GM18861 (cell line): ENCODE measurements around the gene TMCC3.
"Not testable (repeated sequence)": the region's sequence is repeated elsewhere in the genome, so short reads cannot be mapped to it uniquely, and the experiment has no call there.

Experiments used
- ATAC-seq: cut with Tn5 transposase; IDR thresholded peaks from one replicate; pipeline ENCODE4 v1.9.1; 2021; ENCODE audit not compliant: unreplicated experiment

The TMCC3 gene

DNA sequence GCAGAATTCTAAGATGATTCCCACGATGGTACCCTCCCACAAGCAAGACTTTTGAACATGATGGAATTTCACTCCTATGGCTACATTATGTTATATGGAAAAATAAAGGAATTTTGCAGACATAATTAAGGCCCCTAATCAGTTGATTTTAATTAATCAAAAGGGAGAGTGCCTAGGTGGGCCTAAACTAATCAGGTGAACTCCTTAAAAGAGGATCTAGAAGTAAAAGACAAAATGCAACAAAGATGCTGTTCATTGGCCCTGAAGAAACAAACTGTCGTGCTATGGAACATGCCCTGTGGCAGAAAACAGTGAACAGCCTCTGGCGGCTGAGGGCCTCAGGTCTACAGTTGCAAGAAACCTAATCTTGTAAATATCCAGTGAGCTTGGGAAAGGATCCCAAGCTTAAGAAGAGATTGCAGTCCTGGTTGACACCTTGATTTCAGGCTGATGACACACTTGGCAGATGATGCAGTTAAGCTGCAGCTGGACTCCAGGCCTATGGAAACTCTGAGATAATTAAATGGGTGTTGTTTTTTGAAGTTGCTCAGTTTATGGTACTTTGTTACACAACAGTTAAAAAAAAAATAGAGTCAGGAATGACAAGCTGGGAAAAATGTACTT, 13.8 kb downstream of the TMCC3 start:
- no peak for ATAC-seq

GRCh38 chr12:94634717-94635116, 15.6 kb downstream of the TMCC3 start:
- no peak for ATAC-seq

GRCh38 chr12:94633401-94633800, 17.0 kb downstream of the TMCC3 start:
- ATAC-seq, result no peak

DNA sequence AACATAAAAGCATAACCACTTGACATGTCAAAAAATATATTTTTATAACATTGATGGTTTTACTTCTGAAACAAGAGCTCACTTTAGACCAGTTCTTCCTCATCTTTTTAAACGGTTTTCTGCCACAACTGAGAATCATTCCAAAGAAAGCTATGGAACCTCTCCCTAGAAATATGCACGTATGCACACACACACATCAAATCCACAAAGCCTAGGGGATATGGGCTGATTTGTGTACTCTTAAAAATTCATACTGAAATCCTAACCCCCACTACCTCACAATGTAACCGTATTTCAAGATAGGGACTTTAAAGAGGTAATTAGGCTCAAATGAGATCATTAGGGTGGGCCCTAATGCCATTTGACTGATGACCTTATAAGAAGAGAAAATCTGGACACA, 19.3 kb downstream of the TMCC3 start:
- no peak for ATAC-seq

DNA sequence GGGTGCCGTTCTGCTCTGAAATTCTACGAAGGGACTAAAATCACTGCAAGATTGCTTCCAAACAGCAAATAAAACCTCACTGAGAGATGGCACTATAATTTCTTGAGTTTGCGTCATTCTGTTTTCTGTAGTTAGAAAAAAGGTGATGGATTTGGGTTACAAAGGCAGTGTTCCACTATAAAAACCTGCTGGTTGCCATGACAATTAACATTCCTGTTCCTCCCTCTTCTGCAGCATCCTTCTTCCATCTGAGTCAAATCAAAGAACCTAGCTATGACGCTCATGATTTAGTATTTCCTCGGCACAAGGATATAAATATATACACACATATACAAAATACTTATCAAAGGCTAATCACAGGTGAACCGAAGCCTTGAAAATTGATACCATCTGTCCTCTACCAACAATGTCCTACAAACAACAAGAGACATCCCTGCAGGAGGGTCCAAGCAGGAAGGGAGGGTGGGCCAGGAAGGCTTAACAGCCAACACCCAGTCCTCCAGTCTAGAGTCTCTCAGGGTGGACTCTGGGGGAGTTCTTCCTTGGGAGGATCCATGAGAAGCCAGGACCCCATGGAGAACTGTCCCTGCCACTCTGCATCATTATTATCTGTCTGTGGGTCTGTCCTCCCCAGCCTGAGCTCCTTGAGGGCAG, 21.4 kb downstream of the TMCC3 start:
- ATAC-seq, result no peak

- ATAC-seq, result no peak
These were observed 22.0 kb downstream of the TMCC3 start for GRCh38 chr12:94628369-94628768.

GRCh38 chr12:94625531-94625930, 24.8 kb downstream of the TMCC3 start:
- ATAC-seq, result no peak

DNA sequence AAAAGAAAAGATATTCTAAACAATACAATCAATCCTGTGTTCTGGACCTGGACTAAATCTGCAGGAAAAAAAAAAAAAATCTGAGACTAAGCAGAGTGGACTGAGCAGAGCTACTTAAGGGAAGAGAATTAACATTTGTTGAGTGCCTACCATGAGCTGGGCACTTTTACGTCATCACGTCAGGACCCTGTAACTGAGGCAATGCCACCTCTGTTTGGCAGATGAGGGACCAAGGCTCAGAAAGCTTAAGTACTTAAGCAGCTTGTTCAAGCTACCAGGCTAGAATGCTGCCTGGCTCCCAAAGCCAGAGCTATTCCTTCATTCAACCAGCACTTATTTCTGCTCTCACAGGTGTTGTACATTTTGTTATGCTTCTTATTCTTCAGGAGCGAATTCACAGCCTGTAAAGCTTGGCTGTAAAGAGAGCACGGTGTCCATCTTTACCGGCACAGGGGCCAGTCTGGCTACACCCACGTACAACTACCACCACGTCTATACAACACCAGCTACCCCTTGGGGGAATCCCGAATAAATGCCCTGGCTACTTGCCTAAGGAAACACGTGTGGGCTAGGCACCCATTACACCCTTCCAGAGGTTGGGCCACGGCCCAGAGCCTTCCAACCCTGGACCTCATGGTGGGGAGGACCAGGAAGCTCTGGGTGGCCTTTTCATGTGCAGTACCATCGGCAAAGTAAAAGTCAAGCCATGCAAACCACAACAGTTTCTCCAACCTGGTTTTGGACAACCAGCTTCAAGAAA, 27.0 kb downstream of the TMCC3 start:
- ATAC-seq, result no peak

GRCh38 chr12:94622475-94622874, 27.9 kb downstream of the TMCC3 start:
- no peak for ATAC-seq

GRCh38 chr12:94621662-94622359, 28.5 kb downstream of the TMCC3 start:
- ATAC-seq, result peak; percentile 97

DNA sequence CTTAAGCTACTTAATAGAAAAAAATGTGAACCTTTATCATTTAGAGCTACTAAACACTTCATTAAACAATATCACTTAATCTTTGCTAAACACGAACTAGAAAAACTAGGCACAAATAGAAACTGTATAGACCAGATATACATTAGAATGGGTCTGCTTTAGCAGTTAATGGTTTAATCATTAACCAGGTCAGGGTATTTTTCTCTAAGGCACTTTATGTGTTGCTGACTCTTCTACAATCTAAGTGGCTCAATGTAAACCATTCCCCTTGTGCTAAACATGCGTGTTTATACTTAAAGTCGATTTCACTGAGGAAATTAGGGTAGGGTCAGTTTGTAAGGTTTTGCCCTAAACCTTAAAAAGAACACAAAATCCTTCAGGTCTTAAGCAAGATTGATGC, 29.7 kb downstream of the TMCC3 start:
- no peak for ATAC-seq

DNA sequence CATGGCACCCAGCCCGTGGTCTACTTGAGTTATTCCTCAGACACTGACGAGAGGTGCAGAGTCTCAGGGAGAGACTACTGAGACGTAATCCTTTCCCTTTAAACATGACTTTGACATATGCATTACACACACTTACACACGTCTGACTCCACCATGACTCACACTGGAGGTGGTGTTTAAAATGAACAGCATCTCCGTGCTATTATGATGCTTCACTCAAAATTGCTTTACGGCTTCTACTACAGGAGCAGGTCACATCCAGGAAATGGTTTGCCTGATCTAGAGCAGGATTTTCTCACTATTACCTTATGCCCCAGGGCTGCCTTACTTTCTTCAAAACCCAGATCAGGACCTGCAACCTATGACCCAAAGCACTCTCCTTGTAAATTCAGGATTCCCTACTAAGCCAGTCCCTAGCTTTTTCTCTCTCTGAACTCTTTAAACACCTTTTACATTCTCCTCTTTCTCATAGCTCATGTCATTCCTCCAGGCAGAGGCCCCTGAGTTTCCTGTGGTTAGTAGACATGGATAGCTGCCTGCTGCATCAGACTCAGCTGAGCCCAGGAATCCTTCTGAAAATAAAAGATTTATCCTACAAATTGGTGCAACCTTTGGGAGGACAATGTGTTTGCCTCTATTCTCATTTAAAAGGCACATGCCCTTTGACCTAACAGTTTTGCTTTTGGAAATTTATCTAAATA, 31.2 kb downstream of the TMCC3 start:
- no peak for ATAC-seq

DNA sequence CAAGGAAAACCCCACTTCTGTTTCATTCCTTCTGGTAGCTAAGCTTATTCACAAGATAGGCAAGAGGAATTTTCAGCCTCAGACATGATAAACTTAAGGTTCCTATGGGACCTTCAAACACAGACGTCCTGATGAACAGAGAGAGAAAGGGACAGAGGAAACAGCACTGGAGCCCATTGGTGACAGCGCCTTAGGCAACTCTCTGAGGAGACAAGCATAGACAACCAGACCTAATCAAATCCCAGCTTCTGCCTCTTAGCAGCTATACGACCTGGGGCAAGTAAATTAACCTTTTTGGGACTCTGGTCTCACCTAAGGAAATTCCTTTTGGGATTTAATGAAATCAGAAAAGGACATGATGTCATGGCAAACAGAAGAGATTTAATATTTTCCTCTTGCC, 33.3 kb downstream of the TMCC3 start:
- ATAC-seq, result no peak

DNA sequence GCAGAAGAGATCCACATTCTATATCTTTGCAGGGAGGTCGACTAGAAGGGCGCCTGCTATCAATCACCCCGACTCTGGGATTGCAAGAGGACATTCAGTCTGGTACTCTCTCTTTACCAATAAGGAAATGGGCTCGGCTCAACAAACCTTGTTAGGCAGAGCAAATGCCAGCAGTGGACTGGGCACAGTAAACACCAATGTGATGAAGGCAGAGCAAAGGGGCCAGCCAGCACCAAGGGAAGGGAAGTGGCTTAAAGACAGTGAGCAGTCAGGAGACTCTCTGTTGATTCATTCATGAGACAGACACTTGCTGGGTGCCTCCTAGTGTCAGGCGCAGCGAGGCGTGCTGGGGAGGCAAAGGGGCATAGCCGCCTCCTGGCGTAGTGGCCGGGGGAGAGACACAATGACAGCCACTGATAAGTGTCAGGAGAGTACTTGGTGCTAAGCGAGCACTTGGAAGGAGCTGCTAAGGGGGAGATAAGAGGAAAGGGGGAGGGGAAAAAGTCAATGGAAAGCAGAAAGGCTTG, 34.1 kb downstream of the TMCC3 start:
- ATAC-seq, result no peak

- no peak for ATAC-seq
These were observed 34.8 kb downstream of the TMCC3 start for GRCh38 chr12:94615260-94616181.

- ATAC-seq, result no peak
These were observed 36.1 kb downstream of the TMCC3 start for GRCh38 chr12:94614288-94614721.

GRCh38 chr12:94609917-94610443, 40.4 kb downstream of the TMCC3 start:
- ATAC-seq, result no peak

GRCh38 chr12:94606810-94607209, 43.5 kb downstream of the TMCC3 start:
- not testable (repeated sequence) for ATAC-seq

GRCh38 chr12:94604366-94604698, 46.0 kb downstream of the TMCC3 start:
- ATAC-seq, result no peak
